MG63 (cell line): ENCODE measurements around the gene CFAP20. TPM values are rescaled to one million over a fixed set of nuclear protein-coding genes. Genes with fewer than 3 reads are reported as not detected.

ENCODE experiments used
- DNase-seq: peaks from one replicate; pipeline ENCODE4 v3.0.0-alpha.2; 2020
- H3K27me3 ChIP-seq: fragments of 250-450 bp; sonication (Bioruptor Pico); 2 replicates; pipeline ENCODE4 v1.5.1; 2020; ENCODE audit warnings: mild to moderate bottlenecking, moderate library complexity
- H3K36me3 ChIP-seq: fragments of 250-450 bp; sonication (Bioruptor Pico); 2 replicates; pipeline ENCODE4 v1.5.1; 2020; ENCODE audit warnings: mild to moderate bottlenecking, moderate library complexity
- H3K4me3 ChIP-seq: fragments of 250-450 bp; sonication (Bioruptor Pico); 2 replicates; pipeline ENCODE4 v1.5.1; 2020; ENCODE audit warnings: mild to moderate bottlenecking, moderate library complexity
- H3K9me3 ChIP-seq: fragments of 250-450 bp; sonication (Bioruptor Pico); 2 replicates; pipeline ENCODE4 v1.5.1; 2020; ENCODE audit warnings: mild to moderate bottlenecking, moderate library complexity
- total RNA-seq: library from RNA; depleted of rRNA; stranded (reverse); fragments of >200 nt; shearing (Covaris generic); gene quantifications from 2 replicates; pipeline ENCODE4 v1.2.3, GENCODE V29; 2014; ENCODE audit warnings: low replicate concordance; rRNA removed

Gene CFAP20
- total RNA-seq, result 205 and 286 TPM in 2 replicates

GRCh38 chr16:58129097-58129936 is at the start of gene CFAP20:
Gene CFAP20 (minus strand): TSS chr16:58129381. CDS start chr16:58129115, 266 bp downstream.
- no peaks in the 10 kb centered on the region for H3K27me3 ChIP-seq
- peaks cover 31% of the 10 kb centered on the region for H3K36me3 ChIP-seq
- DNase-seq, result peak; percentile 100
- H3K9me3 ChIP-seq, result 0 out of 2 replicates have a peak, but pooled peaks cover 4% of the 10 kb centered on the region
- H3K4me3 ChIP-seq, result peak within 1 kb of the TSS; percentile 95

GRCh38 chr16:58177353-58177710 is 48.2 kb upstream of the CFAP20 start:
- Histone ChIP-seq H3K36me3 (peaks cover 86% of the 10 kb centered on the region), H3K9me3 (no peaks in the 10 kb centered on the region), H3K27me3 (no peaks in the 10 kb centered on the region), H3K4me3 (no peak overlapping the region)
- no peak for DNase-seq

DNA sequence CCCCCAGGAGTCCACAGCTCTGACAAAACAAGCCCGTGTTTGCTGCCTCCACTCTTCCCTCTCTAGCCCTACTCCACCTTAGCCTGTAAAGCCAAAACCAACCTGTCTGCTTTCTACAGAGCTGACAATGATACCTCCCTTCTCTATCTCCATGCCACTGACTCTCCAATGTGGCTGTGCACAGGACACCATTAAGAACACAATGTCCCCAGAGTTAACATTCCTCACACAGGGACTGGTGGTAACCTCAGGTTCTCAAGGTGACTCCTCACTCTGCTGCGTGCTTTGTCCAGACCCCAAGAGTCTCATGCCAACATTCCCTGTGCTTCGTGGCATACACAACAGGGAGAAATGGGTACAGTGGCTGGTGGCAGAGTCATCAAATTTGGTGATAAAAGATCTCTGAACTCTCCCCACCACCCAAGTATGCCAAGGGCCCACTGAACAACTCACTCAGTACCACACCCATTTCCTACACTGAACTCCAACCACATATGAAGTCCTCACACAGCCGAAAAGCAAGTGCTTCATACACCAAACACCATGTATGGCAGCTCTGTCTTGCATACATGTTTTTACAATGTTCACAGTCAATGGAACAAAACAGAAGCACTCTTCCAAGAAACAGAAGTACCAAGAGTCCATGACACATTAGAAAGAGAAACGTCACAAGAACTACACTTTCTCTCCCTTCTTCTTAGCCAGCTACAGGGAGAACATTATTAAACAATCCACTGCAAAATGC is 47.6 kb upstream of the CFAP20 start:
- Histone ChIP-seq H3K27me3 (no peaks in the 10 kb centered on the region), H3K36me3 (peaks cover 87% of the 10 kb centered on the region), H3K9me3 (no peaks in the 10 kb centered on the region), H3K4me3 (no peak overlapping the region)
- no peak for DNase-seq

DNA sequence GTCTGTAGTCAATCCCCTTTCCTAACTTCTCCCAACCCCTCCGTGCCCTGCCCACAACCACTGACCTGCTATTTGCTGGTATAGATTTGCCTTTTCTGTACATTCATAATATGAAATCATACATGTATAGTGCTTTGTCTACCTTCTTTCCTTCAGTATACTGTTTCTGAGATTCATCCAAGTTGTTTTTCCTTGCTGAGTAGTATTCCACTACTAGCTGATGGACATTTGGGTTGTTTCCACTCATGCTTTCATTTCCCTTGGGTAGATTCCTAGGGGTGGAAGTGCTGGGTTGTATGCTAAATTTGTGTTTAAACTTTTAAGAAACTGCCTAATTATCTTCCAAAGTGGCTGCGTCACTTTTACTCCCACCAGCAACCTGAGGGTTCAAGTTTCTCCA is 41.0 kb upstream of the CFAP20 start:
- Histone ChIP-seq H3K4me3 (no peak overlapping the region), H3K9me3 (no peaks in the 10 kb centered on the region), H3K36me3 (peaks cover 94% of the 10 kb centered on the region), H3K27me3 (no peaks in the 10 kb centered on the region)
- DNase-seq, result no peak

- no peak for DNase-seq
- peaks cover 83% of the 10 kb centered on the region for H3K36me3 ChIP-seq
- H3K9me3 ChIP-seq, result no peaks in the 10 kb centered on the region
- no peak overlapping the region for H3K4me3 ChIP-seq
- H3K27me3 ChIP-seq, result no peaks in the 10 kb centered on the region
Observed at GRCh38 chr16:58160855-58161254, 31.7 kb upstream of the CFAP20 start.

DNA sequence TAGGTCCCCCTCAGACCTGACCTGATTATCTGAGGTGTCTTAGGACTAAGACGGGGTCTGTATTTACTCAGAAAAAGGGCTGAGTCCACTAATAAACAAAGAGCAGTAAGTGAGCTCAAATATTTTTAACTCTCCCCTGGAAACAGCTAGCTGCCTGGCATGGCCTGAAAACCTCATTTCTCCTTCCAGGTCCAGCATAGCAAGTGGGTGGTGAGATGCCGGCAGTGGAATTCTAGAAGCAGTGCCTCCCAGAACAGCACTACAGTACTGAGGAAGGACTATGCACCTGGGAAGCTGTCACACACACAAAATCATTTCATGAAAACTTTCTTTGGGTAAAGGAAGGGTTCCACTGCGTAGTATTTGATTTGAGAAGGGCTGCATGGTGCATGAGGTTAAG is 29.5 kb upstream of the CFAP20 start:
- H3K36me3 ChIP-seq, result peaks cover 62% of the 10 kb centered on the region
- H3K4me3 ChIP-seq, result no peak overlapping the region
- no peaks in the 10 kb centered on the region for H3K9me3 ChIP-seq
- H3K27me3 ChIP-seq, result no peaks in the 10 kb centered on the region
- no peak for DNase-seq

GRCh38 chr16:58157951-58158540 is 28.9 kb upstream of the CFAP20 start:
- H3K36me3 ChIP-seq, result peaks cover 56% of the 10 kb centered on the region
- no peak overlapping the region for H3K4me3 ChIP-seq
- no peak for DNase-seq
- no peaks in the 10 kb centered on the region for H3K27me3 ChIP-seq
- H3K9me3 ChIP-seq, result no peaks in the 10 kb centered on the region

GRCh38 chr16:58157239-58157638 is 28.1 kb upstream of the CFAP20 start:
- Histone ChIP-seq H3K4me3 (no peak overlapping the region), H3K36me3 (peaks cover 48% of the 10 kb centered on the region), H3K9me3 (no peaks in the 10 kb centered on the region), H3K27me3 (no peaks in the 10 kb centered on the region)
- no peak for DNase-seq

DNA sequence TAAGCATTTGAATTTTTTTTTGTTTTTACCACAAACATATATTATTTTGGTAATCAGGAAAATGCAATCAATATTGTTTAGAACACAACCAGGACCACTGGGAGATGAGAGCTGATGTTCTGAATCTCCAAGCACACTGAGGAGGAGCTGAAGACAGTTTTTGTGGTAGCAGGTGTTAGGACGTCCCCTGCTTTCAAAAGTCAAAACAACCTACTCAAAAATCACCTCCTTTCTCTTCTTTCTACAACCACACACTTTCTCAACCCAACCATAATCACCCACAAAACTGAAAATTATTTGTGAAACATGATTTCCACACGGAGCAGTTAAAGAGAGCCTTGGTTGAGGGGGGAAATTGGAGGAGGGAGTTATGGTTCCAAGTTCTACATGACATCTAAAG is 26.7 kb upstream of the CFAP20 start:
- Histone ChIP-seq H3K36me3 (peaks cover 34% of the 10 kb centered on the region), H3K9me3 (no peaks in the 10 kb centered on the region), H3K4me3 (no peak overlapping the region), H3K27me3 (no peaks in the 10 kb centered on the region)
- DNase-seq, result no peak

DNA sequence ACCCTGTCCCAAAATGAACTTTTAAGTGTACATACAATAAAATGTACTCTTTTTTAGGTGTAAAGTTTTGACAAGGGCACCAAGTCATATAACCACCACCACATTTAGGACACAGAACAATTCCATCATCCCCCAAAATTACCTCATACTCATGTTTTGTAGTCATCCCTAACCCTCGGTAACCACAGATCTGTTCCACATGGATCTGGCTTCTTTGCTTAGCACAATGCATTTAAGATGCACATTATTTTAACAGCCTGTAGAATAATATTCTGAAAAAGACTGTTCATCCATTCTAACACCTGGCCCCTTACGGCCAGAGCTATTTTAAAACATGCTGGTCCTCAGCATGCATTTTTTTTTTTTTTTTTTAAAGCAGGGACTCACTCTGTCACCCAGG is 25.2 kb upstream of the CFAP20 start:
- H3K4me3 ChIP-seq, result no peak overlapping the region
- DNase-seq, result no peak
- no peaks in the 10 kb centered on the region for H3K27me3 ChIP-seq
- H3K9me3 ChIP-seq, result no peaks in the 10 kb centered on the region
- H3K36me3 ChIP-seq, result peaks cover 19% of the 10 kb centered on the region

- Histone ChIP-seq H3K4me3 (no peak overlapping the region), H3K36me3 (no peaks in the 10 kb centered on the region; the same call in none of the 2 replicates), H3K27me3 (no peaks in the 10 kb centered on the region), H3K9me3 (no peaks in the 10 kb centered on the region)
- DNase-seq, result no peak
Observed at GRCh38 chr16:58152246-58152868, 23.2 kb upstream of the CFAP20 start.

- Histone ChIP-seq H3K27me3 (no peaks in the 10 kb centered on the region), H3K4me3 (no peak overlapping the region), H3K9me3 (no peaks in the 10 kb centered on the region; the same call in 1 of the 2 replicates), H3K36me3 (no peaks in the 10 kb centered on the region)
- no peak for DNase-seq
Observed at GRCh38 chr16:58148526-58148925, 19.3 kb upstream of the CFAP20 start.

DNA sequence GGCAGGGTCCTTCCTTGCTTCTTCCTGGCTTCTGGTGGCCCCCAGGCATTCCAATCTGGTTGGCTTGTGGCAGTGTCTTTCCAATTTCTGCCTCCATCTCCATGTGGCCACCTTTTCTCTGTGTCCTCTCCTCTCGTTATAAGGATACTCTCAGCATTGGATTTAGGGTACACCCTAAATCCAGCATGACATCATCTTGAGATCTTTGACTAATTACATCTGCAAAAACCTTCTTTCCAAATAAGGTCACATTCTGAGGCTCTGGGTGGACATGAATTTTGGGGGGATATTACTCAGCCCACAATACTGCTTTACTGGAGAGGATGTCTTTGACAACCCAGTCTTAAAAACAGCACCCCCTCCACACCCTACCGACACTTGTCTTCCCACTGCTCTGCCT is 18.9 kb upstream of the CFAP20 start:
- no peak overlapping the region for H3K4me3 ChIP-seq
- no peaks in the 10 kb centered on the region for H3K36me3 ChIP-seq
- DNase-seq, result no peak
- no peaks in the 10 kb centered on the region; the same call in 1 of the 2 replicates for H3K9me3 ChIP-seq
- H3K27me3 ChIP-seq, result no peaks in the 10 kb centered on the region

DNA sequence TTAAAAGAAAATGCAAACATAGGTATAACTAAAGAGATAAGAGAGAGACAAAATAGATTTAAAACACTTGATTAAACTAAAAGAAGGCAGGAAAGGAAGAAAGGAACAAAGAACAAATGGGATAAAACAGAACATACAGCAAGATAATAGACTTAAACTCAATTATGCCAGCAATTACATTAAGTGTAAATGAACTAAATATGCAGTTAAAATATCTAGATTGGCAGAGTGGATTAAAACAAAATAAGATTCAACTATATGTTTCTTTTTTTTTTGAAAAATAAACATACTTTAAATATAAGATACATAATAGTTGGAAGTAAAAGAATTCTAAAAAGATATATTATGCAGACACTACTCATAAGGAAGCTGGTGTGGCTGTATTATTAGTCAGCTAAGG is 9.7 kb upstream of the CFAP20 start:
- no peak for DNase-seq
- Histone ChIP-seq H3K36me3 (no peaks in the 10 kb centered on the region), H3K9me3 (peaks cover 30% of the 10 kb centered on the region), H3K27me3 (no peaks in the 10 kb centered on the region), H3K4me3 (no peak overlapping the region)

GRCh38 chr16:58137581-58137980 is 8.4 kb upstream of the CFAP20 start:
- H3K36me3 ChIP-seq, result no peaks in the 10 kb centered on the region
- DNase-seq, result no peak
- H3K9me3 ChIP-seq, result peaks cover 30% of the 10 kb centered on the region
- no peak overlapping the region for H3K4me3 ChIP-seq
- no peaks in the 10 kb centered on the region for H3K27me3 ChIP-seq

GRCh38 chr16:58128711-58129096 is 477 bp downstream of the CFAP20 start:
- no peaks in the 10 kb centered on the region for H3K27me3 ChIP-seq
- DNase-seq, result peak; percentile 47
- peak overlapping the region; percentile 95 for H3K4me3 ChIP-seq

GRCh38 chr16:58128181-58128631 is 975 bp downstream of the CFAP20 start:
- H3K4me3 ChIP-seq, result peak overlapping the region; percentile 95
- H3K36me3 ChIP-seq, result peaks cover 31% of the 10 kb centered on the region
- H3K9me3 ChIP-seq, result 0 out of 2 replicates have a peak, but pooled peaks cover 4% of the 10 kb centered on the region
- no peak for DNase-seq
- H3K27me3 ChIP-seq, result no peaks in the 10 kb centered on the region

More at GRCh38 chr16:58128711-58129096, 477 bp downstream of the CFAP20 start:
- H3K9me3 ChIP-seq, result 0 out of 2 replicates have a peak, but pooled peaks cover 4% of the 10 kb centered on the region
- peaks cover 31% of the 10 kb centered on the region for H3K36me3 ChIP-seq
